NCI-H526 treated with DMSO at 0.1 percent for 48 hours (cell line): ENCODE measurements around the gene SPATA13.

Experiments used
- DNase-seq: peaks from one replicate; lab custom pipeline; 2025; lab: John Stamatoyannopoulos, UW

Gene SPATA13

DNA sequence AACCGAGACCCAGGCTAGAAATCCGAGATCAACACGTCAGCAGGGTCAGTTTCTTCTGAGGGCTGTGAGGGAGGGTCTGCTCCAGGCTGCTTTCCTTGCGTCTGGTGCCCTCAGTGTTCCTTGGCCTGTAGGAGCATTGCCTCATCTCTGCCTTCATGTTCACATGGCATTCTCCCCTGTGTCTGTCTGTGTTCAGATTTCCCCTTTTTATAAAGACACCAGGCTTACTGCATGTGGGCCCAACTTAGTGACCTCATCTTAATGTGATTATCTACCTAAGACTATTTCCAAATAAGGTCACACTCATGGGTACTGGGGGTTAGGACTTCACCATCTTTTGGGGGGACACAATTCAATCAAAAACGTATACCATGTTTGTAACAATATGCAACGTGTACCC lies 91.6 kb downstream of the SPATA13 start:
- DNase-seq = no peak

DNA sequence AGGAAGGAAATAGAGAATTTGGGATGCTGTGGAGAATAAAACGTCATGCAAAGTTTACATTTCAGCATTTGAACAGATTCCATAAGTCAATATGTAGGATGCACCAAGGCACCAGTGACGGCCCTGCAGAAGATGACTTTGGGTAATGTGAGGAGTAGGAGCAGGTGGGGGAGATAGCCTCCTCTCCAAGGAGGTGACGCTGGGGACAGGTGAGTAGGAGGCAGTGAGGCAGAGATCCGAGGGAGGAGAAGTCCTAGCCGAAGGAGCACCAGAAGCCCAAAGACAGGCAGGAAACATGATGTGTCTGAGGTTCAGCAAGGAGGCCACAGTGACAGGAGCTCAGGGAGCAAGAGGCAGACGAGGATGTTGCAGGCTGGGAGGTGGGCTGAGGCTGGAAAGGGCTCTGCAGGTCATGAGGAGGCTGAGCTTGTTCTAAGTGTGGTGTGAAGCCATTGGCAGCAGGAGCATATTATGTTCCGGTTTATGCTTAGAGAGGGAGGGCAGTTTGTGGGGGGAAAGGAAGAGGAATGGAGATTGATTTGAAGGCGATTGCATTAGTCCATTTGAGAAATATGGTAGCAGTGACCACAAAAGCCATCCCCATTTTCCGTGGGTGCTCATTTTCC lies 93.1 kb downstream of the SPATA13 start:
- no peak for DNase-seq

DNA sequence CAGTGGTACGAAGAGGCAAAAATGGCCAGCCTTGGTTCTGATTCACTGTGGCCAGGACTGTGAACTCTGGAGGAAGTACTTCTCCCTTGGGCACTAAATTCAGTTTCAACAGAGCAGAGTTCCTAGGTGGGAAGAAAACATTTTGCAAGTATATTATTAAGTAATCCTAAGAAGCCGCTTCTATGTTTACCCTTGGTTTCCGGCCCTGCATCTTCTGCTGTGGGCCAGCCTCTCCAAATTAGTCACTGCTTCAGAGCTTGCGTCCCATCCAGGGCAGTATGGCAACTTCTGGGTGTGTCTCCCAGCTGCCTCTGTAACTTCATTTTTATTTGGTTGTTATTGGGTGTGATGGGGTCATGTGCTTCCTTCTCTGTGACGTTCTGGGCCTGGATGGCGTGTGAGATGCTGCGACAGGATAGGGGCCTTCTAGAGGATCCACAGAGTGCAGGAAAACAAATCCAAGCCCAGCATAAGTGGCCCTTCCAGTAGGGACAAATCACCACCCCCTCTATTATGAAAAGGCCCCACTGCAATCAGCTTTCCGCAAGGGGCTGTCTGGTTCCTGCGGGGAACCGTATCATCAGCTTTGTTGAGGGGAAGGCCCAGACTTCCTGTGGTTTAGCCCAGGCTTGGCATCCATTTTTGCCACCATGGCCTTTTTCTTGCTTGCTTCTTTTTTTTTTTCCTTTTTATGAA lies 93.8 kb downstream of the SPATA13 start:
- DNase-seq = no peak

DNA sequence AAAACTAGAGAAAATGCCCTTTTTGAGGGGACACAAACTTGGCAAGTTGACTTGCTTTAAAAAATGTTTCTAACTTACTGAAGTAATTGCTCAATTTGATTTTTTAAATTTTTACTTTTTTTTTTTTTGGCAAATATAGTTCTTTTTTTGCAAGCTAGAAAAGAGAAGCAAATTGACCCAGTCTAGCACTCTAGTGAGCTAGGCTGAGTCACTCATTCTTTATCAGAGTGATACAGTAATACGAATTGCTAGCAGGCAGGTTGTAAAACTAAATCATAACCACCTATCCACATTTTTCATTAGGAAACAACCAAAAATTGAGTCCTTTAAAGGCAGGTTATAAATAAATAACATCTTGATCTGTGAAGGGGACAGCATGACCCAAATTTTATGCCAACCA lies 97.0 kb downstream of the SPATA13 start:
- DNase-seq = no peak

DNA sequence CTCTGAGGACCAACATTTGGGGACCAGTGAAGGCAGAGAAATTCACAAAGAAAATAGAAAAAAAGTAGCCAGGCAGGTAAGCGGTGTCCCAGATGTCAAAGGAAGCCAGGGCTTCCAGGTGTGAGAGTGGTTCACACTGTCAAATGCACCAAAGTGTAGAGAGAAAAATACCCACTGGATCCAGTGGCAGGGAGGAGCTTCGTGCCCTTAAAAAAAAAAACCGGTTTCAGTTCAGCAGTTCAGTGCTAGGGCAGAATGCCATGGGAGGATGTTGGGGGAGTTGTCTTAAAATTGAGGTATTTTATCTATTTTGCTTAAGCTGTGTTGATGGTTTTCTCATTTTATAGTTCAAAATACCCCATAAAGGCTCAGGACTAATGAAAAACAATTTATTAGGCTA lies 101.0 kb downstream of the SPATA13 start:
- no peak for DNase-seq

DNA sequence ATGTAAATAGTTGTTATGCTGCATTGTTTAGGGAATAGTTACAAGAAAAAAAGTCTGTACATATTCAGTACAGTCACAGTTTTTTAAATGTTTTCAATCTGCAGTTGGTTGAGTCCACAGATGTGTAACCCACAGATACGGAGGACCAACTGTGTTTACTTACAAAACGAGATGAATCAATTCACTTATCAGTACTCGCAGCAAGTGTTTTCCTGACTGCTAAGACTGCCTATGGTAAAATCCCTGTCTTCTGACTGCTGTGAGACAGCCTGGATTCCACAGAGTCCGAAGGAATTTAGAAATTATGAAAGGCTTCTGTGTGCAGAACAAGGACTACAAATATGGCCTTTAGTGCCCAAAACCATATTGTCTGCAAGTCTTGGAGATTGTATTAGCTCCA lies 103.1 kb downstream of the SPATA13 start:
- no peak for DNase-seq

DNA sequence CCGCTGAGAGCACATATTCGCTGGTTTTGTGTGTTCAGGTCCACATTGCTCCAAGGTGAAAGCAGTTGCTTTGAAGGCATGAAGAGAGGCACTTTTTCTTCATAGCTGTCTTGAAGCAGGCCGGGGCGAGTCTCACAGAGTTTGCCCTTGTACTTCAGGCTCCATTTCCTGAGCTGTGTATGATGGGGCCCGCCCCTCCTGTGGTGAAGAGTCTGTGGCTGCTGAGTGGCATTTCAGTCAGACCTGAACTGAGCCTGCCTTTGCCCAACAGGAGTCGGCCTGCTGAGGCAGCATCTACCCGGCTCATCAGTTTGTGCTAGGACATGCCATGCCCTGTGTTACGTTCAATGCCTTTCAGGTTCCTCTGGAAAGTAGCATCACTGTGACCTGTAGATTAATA lies 104.5 kb downstream of the SPATA13 start:
- DNase-seq = no peak

DNA sequence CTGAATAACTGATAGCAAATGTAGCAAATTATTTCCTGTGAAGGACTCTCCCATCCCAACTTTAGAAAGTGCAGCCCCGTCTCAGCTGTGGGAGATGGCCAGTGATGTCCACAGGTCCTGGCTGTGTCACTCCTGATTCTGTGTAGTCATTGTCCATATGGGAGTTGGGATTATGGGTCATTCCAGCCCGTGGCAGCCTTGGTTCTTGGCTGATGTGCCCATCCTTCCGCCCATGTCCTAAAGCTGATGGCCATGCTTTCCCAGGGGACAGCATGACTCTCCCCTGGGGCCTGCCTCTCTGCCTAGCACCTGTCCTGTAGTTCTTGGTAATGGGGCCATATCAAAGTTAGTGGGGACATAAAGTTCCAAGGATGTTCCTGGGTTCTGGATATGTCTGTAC lies 104.9 kb downstream of the SPATA13 start:
- DNase-seq = no peak

DNA sequence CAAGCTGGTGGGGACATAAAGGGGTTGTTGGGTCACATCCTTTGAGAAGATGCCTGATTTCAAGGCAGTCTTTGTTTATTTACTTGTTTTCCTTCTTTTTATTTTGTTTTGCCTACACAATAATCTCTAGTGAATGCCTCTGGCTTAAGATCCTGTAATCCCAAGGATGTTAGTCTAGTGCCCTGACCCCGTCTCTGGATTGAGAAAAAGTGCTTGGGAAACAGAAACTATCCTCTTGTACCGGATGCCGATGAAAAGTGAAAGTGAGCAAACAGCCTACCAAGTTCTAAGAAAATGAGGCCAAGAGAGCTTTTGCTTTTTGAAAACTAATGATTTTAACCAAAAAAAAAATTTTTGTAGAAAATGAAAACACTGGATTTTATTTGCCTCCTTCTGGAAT lies 106.8 kb downstream of the SPATA13 start:
- DNase-seq = no peak

DNA sequence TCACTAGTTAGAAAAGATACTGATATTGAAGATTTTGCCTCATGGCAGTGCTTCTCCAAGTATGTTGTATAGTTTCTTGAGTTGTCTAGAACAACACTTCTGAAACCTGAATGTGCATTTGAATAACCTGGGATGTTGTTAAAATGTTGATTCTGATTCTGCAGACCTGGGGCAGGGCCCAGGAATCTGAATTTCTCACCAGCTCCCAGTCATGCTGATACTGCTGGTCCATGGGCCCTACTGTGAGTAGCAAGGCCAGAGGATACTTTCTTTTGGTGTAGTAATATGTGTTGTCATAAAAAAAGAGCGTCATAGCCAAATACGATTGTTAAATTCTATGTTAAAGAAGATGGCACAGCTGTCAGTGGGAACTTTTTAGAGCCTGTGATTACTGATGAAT lies 107.3 kb downstream of the SPATA13 start:
- no peak for DNase-seq

DNA sequence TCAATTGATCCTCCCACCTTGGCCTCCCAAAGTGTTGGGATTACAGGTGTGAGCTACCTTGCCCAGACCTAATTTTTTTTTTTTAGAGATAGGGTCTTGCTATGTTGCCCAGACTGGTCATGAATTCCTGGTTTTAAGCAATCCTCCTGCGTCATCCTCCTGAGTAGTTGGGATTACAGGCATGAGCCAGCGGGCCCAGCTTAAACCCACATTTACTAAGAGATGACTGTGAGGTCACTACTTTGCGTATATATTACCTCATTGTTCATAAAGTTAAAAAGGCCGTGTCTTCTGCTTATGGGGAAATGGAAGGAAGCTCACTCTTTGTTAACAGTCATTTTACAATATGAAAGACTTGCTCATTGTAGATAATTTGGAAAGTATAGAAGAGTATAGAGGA lies 109.3 kb downstream of the SPATA13 start:
- DNase-seq = no peak

DNA sequence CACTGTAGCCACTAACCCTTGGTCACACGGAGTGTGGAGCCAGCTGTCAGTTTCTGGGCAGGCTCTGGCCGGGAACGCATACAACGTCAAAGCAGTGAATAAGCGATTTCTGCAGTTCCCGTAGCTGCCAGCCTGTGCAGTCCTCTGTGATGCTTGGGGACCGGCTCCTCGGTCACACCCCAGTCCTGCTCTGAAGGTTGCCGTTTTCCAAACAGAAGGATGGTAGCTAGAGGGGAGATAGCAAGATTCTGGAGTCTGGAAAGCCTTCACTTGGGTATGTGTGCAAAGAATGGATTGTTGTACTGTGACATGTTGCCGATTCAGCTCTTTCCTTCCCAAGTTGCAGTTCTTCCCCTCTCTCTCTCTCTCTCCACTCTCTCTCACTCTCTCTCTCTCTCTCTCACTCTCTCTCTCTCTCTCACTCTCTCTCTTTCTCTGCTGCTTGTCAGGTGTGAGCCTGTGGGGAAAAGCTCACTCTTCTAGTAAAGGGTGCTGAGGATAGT lies 110.2 kb downstream of the SPATA13 start:
- no peak for DNase-seq

DNA sequence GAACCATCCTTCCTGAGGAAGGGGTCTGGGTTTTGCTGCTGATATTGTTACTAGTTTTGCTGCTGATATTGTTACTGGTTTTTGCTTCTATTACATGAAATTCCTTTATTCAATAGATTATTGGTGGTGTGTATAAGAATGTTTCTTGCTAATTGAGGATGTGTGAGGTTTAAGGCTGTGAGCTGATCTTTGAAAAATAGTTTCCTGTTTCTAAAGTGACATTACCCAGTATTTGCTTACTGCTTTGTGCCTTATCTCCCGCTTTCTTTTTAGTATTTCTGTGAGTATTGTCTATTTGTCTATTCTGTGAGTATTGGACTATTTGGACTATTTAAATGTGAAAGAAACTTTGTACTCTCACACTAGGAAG lies 110.7 kb downstream of the SPATA13 start:
- no peak for DNase-seq

DNA sequence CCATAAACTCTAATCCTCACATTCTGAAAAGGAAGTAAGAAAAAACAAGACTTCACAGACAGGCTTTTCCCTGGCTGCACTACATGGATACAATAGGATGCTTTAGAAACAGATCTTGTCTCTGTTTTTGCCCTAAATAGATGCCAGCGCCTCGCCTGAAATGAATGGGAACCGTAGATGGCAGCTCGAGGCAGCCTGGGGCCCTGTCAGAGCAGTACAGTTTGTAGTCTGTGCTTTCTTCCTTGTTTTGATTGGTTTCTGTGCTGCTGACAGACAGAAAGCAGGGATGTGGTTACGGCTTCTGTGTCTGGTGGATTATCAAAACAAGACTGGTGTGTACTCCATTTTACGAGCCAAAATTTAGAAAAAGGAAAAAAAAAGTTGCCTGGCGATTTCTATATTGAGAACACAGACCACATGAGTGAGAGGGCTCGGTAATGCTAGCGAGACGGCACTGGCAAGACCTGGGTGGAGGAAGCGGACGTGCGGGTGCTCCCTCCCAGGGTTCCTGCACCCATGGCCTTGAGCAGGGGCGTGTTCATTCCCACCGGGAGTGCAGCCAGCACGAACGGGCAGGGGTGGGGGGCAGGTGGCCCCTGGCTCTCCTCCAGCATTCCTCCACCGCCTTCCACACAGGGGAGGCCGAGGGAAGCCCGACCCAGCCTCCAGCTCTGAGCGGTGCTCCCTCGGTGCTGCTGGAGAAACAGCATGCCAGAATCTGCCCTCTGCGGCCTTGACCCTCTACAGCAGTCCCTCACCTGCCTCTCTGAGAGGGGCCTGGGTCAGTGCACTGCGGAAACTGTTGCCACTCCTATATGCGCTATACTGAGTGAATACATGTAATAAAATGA lies 111.3 kb downstream of the SPATA13 start:
- no peak for DNase-seq

DNA sequence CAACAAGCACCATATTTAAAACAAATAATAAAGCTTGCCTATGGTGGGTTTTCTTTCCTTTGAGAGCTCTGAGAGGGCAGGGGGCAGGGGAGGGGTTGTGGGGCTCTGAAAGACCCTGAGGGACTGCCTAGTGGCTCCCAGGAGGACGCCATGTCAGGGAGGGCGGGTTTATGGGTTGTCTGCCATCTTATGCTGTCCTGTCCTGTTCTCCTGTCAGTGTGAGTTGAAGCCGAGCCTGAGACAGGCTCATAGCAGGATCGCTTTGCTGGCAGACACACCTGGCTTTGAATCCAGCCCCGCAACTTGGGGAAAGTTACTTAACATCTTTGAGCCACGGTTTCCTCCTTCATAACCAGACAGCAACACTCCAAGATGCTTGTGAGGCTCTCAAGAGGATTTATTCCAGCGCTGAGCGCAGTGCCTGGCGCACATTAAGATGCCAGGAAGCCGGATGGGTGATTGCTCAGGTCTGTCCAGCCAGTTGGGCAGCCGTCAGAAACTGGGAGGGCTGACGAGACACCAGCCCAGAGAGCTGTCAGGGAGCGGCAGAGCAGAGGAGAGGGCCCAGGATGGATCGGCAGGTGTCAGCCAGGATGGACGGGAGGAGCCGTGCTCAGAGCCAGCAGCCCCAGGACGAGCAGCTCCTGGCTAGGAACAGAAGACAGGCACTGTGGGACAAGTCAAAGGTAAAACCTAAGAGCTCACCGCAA lies 112.1 kb downstream of the SPATA13 start:
- no peak for DNase-seq

DNA sequence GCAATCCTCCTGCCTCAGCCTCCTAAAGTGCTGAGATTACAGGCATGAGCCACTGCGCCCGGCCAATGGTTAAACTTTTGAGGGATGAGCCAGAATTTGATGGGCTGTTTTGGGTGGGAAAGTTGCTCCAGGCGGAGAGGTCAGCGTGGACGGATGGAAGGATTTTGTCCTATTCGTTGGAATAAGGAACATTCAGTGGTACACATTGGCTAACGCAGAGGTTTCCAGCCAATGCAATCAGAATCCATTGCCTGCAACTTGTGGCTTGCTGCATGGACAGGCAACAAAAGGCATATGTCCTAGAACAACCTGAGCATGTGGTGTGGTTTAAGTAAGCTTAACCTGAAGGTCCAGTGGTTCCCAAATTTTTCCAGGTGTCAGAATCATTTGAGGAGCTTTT lies 113.4 kb downstream of the SPATA13 start:
- no peak for DNase-seq

DNA sequence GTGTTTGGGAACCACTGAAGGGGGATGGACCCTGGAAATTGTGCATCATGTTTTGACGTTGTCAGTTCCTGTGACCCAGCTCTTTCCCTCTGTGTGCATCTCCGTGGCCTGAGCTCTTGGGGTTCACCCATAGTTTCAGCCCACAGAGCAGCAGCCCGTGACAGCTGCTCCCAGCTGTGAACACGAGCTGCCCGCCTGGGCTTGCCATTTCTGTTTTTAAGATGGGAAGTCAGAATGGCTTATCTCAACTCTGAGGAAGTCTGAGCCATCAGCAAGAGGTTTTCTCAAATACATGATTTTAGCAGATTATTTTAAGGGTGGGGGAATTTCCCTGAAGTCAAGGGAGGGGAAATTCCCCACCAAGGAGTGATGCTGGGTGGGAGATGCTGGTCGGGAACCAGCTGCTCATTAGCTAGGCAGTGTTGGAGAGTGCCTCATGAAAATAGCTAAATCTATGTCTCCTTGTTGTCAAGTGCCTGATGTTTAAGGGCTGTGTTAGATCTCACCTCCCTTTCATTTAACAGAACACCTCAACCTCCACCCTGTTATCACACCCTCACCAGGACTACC lies 114.0 kb downstream of the SPATA13 start:
- DNase-seq = no peak

DNA sequence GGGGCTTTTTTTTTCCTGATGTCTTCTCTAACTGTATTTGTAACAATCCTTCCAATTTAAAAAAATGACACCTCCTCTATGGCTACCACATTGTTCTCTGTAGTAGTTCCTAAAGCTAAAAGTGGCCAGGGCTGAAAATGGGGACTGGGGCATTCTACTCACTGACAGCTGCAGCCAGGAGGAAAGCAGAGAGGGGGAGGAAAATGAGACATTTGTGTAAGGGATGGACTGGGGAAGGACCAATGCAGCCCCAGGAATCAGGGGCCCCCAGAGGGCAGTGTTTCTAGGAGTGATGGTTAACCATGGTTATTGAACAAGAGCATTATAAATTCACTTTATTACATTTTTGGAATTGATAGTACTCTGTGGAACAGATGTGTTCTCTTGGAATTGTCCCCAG lies 114.5 kb downstream of the SPATA13 start:
- no peak for DNase-seq

DNA sequence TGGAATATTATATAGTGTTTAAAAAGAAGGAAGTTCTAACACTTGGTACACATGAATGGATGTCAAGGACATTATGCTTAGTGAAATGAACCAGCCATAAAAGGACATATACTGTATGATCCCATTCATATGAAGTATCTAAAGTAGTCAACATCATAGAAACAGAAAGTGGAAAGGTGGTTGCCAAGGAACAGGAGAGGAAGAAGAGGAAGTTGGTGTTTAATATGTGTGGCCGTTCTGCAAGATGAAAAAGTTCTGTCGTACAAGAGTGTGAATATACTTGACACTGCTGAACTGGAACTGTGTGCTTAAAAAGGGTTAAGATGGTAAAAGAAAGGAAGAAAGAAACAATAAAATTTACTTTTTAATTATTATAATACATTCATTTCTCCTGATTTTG lies 115.8 kb downstream of the SPATA13 start:
- DNase-seq = no peak

DNA sequence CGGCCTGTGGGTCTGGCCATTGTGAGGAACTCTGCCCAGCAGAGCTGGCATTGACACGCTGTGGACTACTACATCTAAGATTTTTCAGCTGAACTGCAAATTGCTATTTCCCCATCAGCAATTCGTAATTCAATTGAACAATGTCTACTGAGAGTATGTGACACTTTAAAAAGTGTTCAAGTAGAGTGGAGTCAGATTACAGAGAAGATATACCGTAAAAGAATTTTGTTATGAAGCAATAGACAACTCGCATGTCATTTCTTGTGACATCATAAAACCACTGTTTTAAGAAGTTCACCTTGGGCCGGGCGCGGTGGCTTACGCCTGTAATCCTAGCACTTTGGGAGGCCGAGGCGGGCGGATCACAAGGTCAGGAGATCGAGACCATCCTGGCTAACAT lies 116.3 kb downstream of the SPATA13 start:
- no peak for DNase-seq

DNA sequence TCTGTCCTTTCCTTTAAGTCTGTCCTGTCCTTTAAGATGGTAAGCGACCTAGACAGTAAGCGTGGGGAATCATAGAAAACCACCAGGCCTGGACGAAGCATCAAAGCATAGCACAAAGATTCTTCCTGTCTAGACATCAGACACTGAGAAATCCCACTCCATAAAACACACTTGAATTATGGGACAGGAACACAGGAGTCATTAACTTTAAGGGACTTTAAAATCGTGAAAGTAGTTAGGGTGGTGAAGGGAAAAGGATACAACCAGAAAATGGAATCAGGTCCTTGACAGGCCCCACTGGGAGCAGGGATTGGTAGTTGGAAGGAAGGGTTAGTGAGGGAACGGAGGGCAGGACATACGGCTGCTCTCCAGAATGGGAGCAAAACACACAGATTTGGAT lies 117.2 kb downstream of the SPATA13 start:
- DNase-seq = no peak
